Esophagus muscularis mucosa (tissue), 3 donors: ENCODE measurements around the gene UNC45A.

Source experiments
- POLR2A ChIP-seq: fragments of 450-650 bp; IDR thresholded peaks from one replicate; pipeline ENCODE4 v1.6.1; 2017; ENCODE audit warnings: antibody characterized with exemption, moderate library complexity, mild to moderate bottlenecking, low read depth
- TF ChIP-seq, protein P1 (sequence below), 3 experiments: fragments of 200-600 bp in 2 of 3; fragments of 450-650 bp in 1 of 3; sonication (generic) in 2 of 3; IDR thresholded peaks; one replicate each; pipeline ENCODE4 v1.5.1; 2017 to 2019; ENCODE audit warnings: antibody characterized with exemption in 3 of 3, mild to moderate bottlenecking in 2 of 3, moderate library complexity in 1 of 3

DNA sequence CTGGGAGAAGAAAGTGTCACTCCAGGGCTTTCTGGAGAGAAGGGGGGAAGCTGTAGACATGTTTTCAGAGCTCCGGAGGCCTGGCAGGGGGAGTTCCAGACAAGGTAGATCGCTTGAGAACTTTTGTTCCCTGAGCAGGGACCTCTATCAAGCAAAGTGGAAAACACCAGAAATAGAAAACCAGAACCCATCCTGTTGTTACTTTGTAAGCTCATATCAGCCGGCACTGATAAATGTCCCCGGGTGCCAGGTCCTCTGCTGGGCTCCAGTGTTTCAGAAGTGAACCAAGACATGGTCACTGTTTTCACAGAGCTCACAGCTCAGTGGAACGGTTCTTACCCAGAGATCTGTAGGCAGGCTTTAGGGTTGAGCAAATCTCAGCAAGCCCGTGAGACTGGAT lies 16.2 kb upstream of the UNC45A start:
- no peak for TF ChIP-seq POLR2A
- TF ChIP-seq, protein P1, sequence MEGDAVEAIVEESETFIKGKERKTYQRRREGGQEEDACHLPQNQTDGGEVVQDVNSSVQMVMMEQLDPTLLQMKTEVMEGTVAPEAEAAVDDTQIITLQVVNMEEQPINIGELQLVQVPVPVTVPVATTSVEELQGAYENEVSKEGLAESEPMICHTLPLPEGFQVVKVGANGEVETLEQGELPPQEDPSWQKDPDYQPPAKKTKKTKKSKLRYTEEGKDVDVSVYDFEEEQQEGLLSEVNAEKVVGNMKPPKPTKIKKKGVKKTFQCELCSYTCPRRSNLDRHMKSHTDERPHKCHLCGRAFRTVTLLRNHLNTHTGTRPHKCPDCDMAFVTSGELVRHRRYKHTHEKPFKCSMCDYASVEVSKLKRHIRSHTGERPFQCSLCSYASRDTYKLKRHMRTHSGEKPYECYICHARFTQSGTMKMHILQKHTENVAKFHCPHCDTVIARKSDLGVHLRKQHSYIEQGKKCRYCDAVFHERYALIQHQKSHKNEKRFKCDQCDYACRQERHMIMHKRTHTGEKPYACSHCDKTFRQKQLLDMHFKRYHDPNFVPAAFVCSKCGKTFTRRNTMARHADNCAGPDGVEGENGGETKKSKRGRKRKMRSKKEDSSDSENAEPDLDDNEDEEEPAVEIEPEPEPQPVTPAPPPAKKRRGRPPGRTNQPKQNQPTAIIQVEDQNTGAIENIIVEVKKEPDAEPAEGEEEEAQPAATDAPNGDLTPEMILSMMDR (IDR thresholded peaks at IDR 0.05), result no peak
